Stimulated activated CD8-positive, alpha-beta memory T cell treated with anti-CD3 and anti-CD28 coated beads, Interleukin-7, amount 100 ng/mL, for 1 hour (primary cell): ENCODE measurements around the gene EPSTI1.

Experiments used
- DNase-seq, 2 donors: peaks; one replicate each; pipeline ENCODE4 v3.0.0-alpha.2; 2020; ENCODE audit warnings: low read depth in 2 of 2

EPSTI1 gene

GRCh38 chr13:42849200-42849599 lies 142.8 kb downstream of the EPSTI1 start:
- no peak for DNase-seq

GRCh38 chr13:42847891-42848663 lies 144.0 kb downstream of the EPSTI1 start:
- no peak for DNase-seq

DNA sequence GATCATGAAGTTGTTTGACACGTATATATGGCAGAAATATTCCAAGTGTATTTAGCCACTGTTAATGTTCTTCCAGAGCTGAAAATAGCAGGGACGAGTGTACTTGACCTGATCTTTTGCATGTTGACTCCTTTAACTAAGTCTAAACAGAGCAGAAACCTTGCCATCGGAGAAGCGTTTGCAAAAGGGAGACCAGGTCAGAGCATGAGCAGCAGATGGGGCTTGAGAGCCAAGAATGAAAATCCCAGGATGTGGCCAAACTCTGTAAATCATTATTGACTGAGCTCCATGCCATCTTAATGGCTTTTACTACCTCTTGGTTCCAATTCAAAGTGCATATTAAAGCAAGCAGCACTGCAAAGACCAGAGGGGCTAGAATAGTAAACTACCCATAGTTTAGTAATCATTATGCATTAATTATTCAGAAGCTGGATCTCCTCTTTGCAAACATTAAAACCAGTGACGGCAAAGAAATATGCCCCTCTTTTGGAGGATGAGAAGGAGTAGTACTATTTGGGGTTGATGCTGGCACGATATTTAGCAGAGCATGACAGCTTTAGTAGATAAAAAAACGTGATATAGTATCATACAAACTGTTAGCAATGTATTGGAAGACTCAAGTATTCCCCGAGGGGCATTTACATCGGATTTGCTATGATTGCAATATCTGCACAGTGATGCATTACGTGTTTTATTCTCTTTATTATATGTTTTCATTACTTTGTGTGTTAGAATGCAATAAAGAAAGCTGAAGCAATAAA lies 154.9 kb downstream of the EPSTI1 start:
- DNase-seq = no peak
